HepG2 (cell line): ENCODE results near the gene DNAJC7. TPM values are rescaled to one million over a fixed set of nuclear protein-coding genes. Genes with fewer than 3 reads are reported as not detected.

ENCODE experiments used
- ATAC-seq: fragments of 200-7000 bp; cut with Tn5 transposase; 3 replicates; pipeline ENCODE4 v1.9.1; 2020; ENCODE audit warnings: mild to moderate bottlenecking, moderate library complexity
- BruUV-seq: library from RNA; stranded (reverse); fragments of 400-500 nt; replicated peaks from 2 replicates; lab custom pipeline; 2021; lab: Mats Ljungman, UMichigan
- CTCF ChIA-PET: fragments of 300-600 bp; formaldehyde crosslinking; extraction: SDS; loops from one replicate; lab custom pipeline; 2021; ENCODE audit warnings: low total read pairs, inconsistent platforms, low intra/inter-chr PET ratio; lab: Yijun Ruan, JAX
- POLR2A ChIA-PET: fragments of 350-600 bp; sonication (Branson Sonifier 250); formaldehyde crosslinking; loops from one replicate; lab custom pipeline; 2020; ENCODE audit warnings: antibody characterized with exemption, inconsistent platforms; lab: Yijun Ruan, JAX
- DNase-seq: peaks from one replicate; pipeline ENCODE4 v3.0.0-alpha.2; 2015; ENCODE audit warnings: low spot score
- FAIRE-seq: peaks from 3 replicates; lab custom pipeline; 2011; peaks lifted over from hg19 to GRCh38; lab: Jason Lieb, UNC
- H2AFZ ChIP-seq: one replicate; pipeline ENCODE4 v1.6.1; 2011; ENCODE audit warnings: low read length, inconsistent platforms
- H3K27ac ChIP-seq: fragments of 300-600 bp; 3 replicates; pipeline ENCODE4 v1.8.0; 2011; ENCODE audit warnings: mixed run types, mild to moderate bottlenecking, mixed read lengths, low read length, inconsistent platforms; ENCODE audit not compliant: insufficient read depth; ENCODE audit errors: extremely low read length
- H3K27me3 ChIP-seq, 2 experiments: fragments of 200-600 bp in 1 of 2; 2 replicates in 1 of 2; 3 replicates in 1 of 2; pipeline versions ENCODE4 v1.6.0 to v1.8.0; 2011; ENCODE audit warnings: low read length in 2 of 2, mild to moderate bottlenecking in 2 of 2, moderate library complexity in 2 of 2, inconsistent platforms in 1 of 2; ENCODE audit not compliant: insufficient read depth in 2 of 2, control insufficient read depth in 1 of 2
- H3K36me3 ChIP-seq, 2 experiments: fragments of 200-600 bp in 1 of 2; replicated peaks in 1 of 2; 2 replicates in 1 of 2; 3 replicates in 1 of 2; pipeline versions ENCODE4 v1.5.1 to v1.8.0; 2011; ENCODE audit warnings: low read length in 2 of 2, inconsistent platforms in 1 of 2; ENCODE audit not compliant: insufficient read depth in 2 of 2, control insufficient read depth in 1 of 2
- H3K4me1 ChIP-seq: 2 replicates; pipeline ENCODE4 v1.5.1; 2012; ENCODE audit warnings: low read length, inconsistent platforms; ENCODE audit not compliant: insufficient read depth
- H3K4me2 ChIP-seq: 2 replicates; pipeline ENCODE4 v1.6.0; 2011; ENCODE audit warnings: low read depth, low read length, inconsistent platforms
- H3K4me3 ChIP-seq, 3 experiments: fragments of 200-600 bp in 1 of 3; sonication (generic), shearing (Covaris generic) in 1 of 3; replicated peaks in 1 of 3; 2 replicates each; pipeline ENCODE4 v1.5.1; 2011 to 2016; ENCODE audit warnings: low read length in 3 of 3, inconsistent platforms in 2 of 3, low read depth in 2 of 3, mild to moderate bottlenecking in 2 of 3, control low read depth in 1 of 3, mixed read lengths in 1 of 3; ENCODE audit not compliant: insufficient read depth in 1 of 3
- H3K79me2 ChIP-seq: one replicate; pipeline ENCODE4 v1.6.1; 2011; ENCODE audit warnings: low read length, inconsistent platforms; ENCODE audit not compliant: insufficient read depth
- H3K9ac ChIP-seq: 2 replicates; pipeline ENCODE4 v1.6.0; 2011; ENCODE audit warnings: mild to moderate bottlenecking, low read depth, low read length, inconsistent platforms; ENCODE audit not compliant: insufficient read depth
- H3K9me3 ChIP-seq: 2 replicates; pipeline ENCODE4 v1.5.1; 2012; ENCODE audit warnings: mild to moderate bottlenecking, low read length
- H4K20me1 ChIP-seq: 2 replicates; pipeline ENCODE4 v1.6.0; 2011; ENCODE audit warnings: inconsistent platforms, mild to moderate bottlenecking, low read length, moderate library complexity; ENCODE audit not compliant: insufficient read depth
- ADNP ChIP-seq: sonication (generic); formaldehyde crosslinking; IDR thresholded peaks from 2 replicates; pipeline ENCODE4 v1.4.0; 2020; ENCODE audit warnings: missing genetic modification reagents
- ATF7 ChIP-seq, 2 experiments: fragments of 450-650 bp in 1 of 2; sonication (generic) in 1 of 2; formaldehyde crosslinking in 1 of 2; IDR thresholded peaks; 2 replicates each; pipeline versions ENCODE4 v1.4.0 to v1.6.1; 2016 to 2020; ENCODE audit warnings: antibody characterized with exemption in 1 of 2, mild to moderate bottlenecking in 1 of 2, missing genetic modification reagents in 1 of 2
- FOXO1 ChIP-seq: sonication (generic); formaldehyde crosslinking; IDR thresholded peaks from 2 replicates; pipeline ENCODE4 v1.4.0; 2020; ENCODE audit warnings: missing genetic modification reagents
- MIXL1 ChIP-seq: IDR thresholded peaks from 2 replicates; pipeline ENCODE4 v1.6.1; 2016
- PAX8 ChIP-seq: sonication (generic); formaldehyde crosslinking; IDR thresholded peaks from 2 replicates; pipeline ENCODE4 v1.8.0; 2022; ENCODE audit warnings: mild to moderate bottlenecking, missing genetic modification reagents, borderline replicate concordance
- ZFP41 ChIP-seq: sonication (generic); formaldehyde crosslinking; IDR thresholded peaks from 2 replicates; pipeline ENCODE4 v1.4.0; 2020; ENCODE audit warnings: mild to moderate bottlenecking, missing genetic modification reagents, borderline replicate concordance
- ZNF331 ChIP-seq: sonication (generic); formaldehyde crosslinking; IDR thresholded peaks from 2 replicates; pipeline ENCODE4 v1.4.0; 2020; ENCODE audit warnings: missing genetic modification reagents
- WGBS: methylation state at CpG from one replicate; pipeline ENCODE4 v1.1.6; 2017; ENCODE audit warnings: low lambda C conversion rate; 5-methylcytosine and 5-hydroxymethylcytosine counted together
- in situ Hi-C: cut with HindIII; loops from 2 replicates; pipeline ENCODE4 v1.10.0; 2017; ENCODE audit warnings: low pct_unique_long_range_greater_than_20kb; ENCODE audit not compliant: extremely low pct_ligation_motif_present
- intact Hi-C: fragments of 100-400 bp; cut with micrococcal nuclease; formaldehyde crosslinking; loops from one replicate; pipeline ENCODE4 v1.10.0; 2022; ENCODE audit not compliant: unreplicated experiment
- polyA plus RNA-seq, 8 experiments: library from polyadenylated mRNA; depleted of rRNA in 3 of 8; stranded (reverse) in 7 of 8; unstranded in 1 of 8; fragments of >200 nt; fragmentation: Illumina TruSeq in 4 of 8; extraction: Trizol in 4 of 8; gene quantifications; 2 replicates each; pipeline versions ENCODE4 v1.2.1 to v1.2.3, GENCODE V29; 2011 to 2016; ENCODE audit warnings: low read depth in 4 of 8, missing spikeins in 1 of 8, mixed read lengths in 1 of 8; ENCODE audit not compliant: insufficient read depth in 1 of 8
- total RNA-seq, 5 experiments: library from RNA; depleted of rRNA; stranded (reverse); fragments of >200 nt; fragmentation: Illumina TruSeq; extraction: Trizol; gene quantifications; 2 replicates each; pipeline ENCODE4 v1.2.3, GENCODE V29; 2016; ENCODE audit warnings: low read depth in 1 of 5
- TF ChIP-seq, protein P1 (sequence below): sonication (generic); formaldehyde crosslinking; IDR thresholded peaks from 2 replicates; pipeline ENCODE4 v1.4.0; 2020; ENCODE audit warnings: mild to moderate bottlenecking, missing genetic modification reagents
- TF ChIP-seq, protein P2 (sequence below): sonication (generic); formaldehyde crosslinking; IDR thresholded peaks from 2 replicates; pipeline ENCODE4 v1.4.0; 2020; ENCODE audit warnings: missing genetic modification reagents
- TF ChIP-seq, protein P3 (sequence below): sonication (generic); formaldehyde crosslinking; IDR thresholded peaks from 2 replicates; pipeline ENCODE4 v1.5.0; 2020; ENCODE audit warnings: mild to moderate bottlenecking, missing genetic modification reagents, moderate library complexity

Gene DNAJC7
- total and polyA plus RNA-seq, 2 of the 13 experiments (the other 11 are each of a cell fraction or from before 2014, with no cell fraction given), result 47.7 to 132 TPM

DNA sequence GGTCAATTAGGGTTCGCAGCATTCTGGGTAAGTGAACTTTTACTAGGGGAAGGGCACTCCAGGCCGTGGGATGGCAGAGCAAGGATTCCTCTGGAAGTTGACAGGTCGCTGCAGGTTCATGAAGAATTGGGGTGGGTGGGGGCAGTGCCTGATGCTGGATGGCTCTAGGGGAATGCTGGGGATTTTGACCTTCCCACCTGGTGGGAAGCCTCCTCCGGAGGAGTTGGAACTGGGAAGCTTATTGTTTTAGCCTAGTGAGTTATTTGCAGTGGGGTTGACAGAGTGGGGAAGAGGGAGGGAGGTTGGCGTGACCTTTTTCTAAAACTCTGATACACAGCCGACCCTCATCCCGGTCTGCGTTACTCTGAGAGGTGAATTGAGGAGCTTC lies 33.8 kb upstream of the DNAJC7 start (continued):
- TF ChIP-seq, protein P1, sequence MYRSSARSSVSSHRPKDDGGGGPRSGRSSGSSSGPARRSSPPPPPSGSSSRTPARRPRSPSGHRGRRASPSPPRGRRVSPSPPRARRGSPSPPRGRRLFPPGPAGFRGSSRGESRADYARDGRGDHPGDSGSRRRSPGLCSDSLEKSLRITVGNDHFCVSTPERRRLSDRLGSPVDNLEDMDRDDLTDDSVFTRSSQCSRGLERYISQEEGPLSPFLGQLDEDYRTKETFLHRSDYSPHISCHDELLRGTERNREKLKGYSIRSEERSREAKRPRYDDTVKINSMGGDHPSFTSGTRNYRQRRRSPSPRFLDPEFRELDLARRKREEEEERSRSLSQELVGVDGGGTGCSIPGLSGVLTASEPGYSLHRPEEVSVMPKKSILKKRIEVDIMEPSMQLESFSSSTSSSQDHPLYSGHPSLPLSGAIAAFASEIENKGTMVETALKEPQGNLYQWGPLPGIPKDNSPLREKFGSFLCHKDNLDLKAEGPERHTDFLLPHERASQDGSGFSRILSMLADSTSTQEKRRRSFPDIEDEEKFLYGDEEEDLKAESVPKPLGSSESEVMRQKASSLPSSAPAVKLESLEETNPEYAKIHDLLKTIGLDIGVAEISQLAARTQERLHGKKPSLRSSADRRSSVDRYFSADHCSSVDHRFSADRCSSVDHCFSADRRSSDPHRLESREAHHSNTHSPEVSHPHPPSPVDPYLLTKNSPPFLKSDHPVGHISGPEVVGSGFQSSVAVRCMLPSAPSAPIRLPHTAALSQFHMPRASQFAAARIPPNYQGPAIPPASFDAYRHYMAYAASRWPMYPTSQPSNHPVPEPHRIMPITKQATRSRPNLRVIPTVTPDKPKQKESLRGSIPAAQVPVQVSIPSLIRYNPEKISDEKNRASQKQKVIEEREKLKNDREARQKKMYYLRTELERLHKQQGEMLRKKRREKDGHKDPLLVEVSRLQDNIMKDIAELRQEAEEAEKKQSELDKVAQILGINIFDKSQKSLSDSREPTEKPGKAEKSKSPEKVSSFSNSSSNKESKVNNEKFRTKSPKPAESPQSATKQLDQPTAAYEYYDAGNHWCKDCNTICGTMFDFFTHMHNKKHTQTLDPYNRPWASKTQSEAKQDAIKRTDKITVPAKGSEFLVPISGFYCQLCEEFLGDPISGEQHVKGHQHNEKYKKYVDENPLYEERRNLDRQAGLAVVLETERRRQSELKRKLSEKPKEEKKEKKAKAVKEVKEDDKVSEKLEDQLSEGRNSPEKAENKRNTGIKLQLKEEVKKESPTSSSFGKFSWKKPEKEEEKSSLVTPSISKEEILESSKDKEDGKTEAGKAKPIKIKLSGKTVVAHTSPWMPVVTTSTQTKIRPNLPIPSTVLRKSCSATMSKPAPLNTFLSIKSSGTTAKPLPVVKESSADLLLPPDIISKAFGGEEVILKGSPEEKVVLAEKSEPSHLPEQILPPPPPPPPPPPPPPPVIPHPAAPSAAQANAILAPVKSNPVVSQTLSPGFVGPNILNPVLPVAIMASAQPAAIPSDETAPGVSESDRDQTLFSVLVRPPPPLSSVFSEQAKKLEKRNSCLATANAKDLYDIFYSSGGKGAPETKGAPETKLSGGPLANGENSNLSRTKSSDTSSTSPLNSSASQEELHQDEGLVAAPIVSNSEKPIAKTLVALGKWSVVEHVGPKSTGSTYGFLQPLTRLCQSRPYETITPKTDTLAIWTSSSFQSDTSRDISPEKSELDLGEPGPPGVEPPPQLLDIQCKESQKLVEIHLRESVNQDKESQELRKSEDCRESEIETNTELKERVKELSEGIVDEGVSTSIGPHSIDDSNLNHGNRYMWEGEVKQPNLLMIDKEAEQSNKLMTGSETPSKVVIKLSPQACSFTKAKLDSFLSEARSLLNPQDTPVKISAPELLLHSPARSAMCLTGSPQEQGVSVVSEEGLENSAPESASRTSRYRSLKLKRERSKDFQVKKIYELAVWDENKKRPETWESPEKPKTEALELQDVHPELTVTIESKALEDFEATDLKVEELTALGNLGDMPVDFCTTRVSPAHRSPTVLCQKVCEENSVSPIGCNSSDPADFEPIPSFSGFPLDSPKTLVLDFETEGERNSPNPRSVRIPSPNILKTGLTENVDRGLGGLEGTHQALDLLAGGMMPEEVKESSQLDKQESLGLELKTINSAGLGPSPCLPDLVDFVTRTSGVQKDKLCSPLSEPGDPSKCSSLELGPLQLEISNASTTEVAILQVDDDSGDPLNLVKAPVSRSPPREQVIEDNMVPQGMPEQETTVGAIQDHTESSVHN (CRISPR knock-in tag), result no peak

DNA sequence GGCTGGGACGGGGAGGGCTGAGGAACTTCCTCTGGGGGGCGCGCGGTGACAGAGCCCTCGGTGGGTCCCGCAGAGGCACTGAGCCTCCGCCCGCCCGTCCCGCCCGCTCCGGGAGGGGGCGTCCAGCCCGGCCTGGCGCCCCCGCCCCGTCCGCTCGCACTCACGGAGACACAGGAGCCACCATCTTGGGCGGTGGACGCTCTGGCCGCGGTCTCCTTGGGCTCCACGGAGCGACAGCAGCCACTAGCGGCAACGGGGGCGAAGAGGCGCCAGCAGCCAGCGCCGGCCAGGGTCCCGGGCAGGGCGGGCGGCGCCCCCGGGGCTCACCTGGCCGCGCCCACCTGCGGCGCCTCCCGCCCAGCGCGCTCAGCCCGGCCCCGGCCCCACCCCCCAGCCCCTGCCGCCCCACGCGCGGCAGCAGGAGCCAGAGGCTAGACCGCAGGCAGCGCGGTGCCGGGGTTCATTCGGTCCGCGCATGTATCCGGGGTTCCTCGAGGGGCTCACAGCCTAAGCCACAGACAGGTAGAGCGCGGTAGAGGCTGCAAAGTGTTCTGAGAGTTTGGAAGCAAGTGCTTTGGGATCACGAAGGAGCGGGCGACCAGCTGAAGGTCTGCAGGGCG lies 33.3 kb upstream of the DNAJC7 start, which contains the start of gene C17orf113:
Gene C17orf113 (minus strand): TSS at position 209 of the 620 bp plus-strand sequence. CDS start 7,225 bp downstream, outside the sequence.
- Histone ChIP-seq H3K4me3 (peak within 1 kb of the TSS; percentile 64 to 88 (median 67)), H2AFZ (peak within 1 kb of the TSS; percentile 91), H3K9ac (peak within 1 kb of the TSS; percentile 63), H3K36me3 (no peaks in the 10 kb centered on the region), H3K27me3 (no peaks in the 10 kb centered on the region; a peak in 1 of 5 replicates), H4K20me1 (no peaks in the 10 kb centered on the region), H3K9me3 (no peaks in the 10 kb centered on the region), H3K79me2 (no peaks in the 10 kb centered on the region), H3K4me2 (peak within 1 kb of the TSS; percentile 98), H3K4me1 (peaks cover 51% of the 10 kb centered on the region), H3K27ac (no peak within 1 kb of the TSS)
- in situ Hi-C loops, result no loop called here
- ATAC-seq (peak; percentile 86), DNase-seq (peak; percentile 51), FAIRE-seq (no peak)
- CTCF ChIA-PET, result interaction anchor here (1.5 kb wide), 2 partner anchors 24 to 67 kb away, joined by 4 to 5 read pairs; no protein-coding TSS in a partner anchor
- 4% methylated on average over 23 of the region's 65 CpGs for WGBS
- intact Hi-C loops, result no loop called here
- POLR2A ChIA-PET, result interaction anchor here (0.7 to 1.4 kb wide), 6 partner anchors 19 to 92 kb away, joined by 3 to 8 read pairs (median 3); partner anchors contain the start of genes DNAJC7 and KAT2A
- BruUV-seq, result no TSS peak
- TF ChIP-seq, protein P2, sequence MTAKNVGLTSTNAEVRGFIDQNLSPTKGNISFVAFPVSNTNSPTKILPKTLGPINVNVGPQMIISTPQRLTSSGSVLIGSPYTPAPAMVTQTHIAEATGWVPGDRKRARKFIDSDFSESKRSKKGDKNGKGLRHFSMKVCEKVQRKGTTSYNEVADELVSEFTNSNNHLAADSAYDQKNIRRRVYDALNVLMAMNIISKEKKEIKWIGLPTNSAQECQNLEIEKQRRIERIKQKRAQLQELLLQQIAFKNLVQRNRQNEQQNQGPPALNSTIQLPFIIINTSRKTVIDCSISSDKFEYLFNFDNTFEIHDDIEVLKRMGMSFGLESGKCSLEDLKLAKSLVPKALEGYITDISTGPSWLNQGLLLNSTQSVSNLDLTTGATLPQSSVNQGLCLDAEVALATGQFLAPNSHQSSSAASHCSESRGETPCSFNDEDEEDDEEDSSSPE (CRISPR knock-in tag), result peak; percentile 43
- TF ChIP-seq ZFP41 (CRISPR knock-in tag), result 0 out of 2 replicates have a peak, but pooled peaks have one; percentile 30
- no peak for TF ChIP-seq ATF7 (IDR thresholded peaks at IDR 0.05)
- TF ChIP-seq ATF7 (CRISPR knock-in tag; IDR thresholded peaks at IDR 0.05), result 0 out of 2 replicates have a peak, but pooled peaks have one; percentile 7
- TF ChIP-seq ADNP (CRISPR knock-in tag), result no peak
- TF ChIP-seq MIXL1 (CRISPR knock-in tag), result 0 out of 2 replicates have a peak, but pooled peaks have one; percentile 10
- TF ChIP-seq ZNF331 (CRISPR knock-in tag), result peak; percentile 53
- TF ChIP-seq, protein P3, sequence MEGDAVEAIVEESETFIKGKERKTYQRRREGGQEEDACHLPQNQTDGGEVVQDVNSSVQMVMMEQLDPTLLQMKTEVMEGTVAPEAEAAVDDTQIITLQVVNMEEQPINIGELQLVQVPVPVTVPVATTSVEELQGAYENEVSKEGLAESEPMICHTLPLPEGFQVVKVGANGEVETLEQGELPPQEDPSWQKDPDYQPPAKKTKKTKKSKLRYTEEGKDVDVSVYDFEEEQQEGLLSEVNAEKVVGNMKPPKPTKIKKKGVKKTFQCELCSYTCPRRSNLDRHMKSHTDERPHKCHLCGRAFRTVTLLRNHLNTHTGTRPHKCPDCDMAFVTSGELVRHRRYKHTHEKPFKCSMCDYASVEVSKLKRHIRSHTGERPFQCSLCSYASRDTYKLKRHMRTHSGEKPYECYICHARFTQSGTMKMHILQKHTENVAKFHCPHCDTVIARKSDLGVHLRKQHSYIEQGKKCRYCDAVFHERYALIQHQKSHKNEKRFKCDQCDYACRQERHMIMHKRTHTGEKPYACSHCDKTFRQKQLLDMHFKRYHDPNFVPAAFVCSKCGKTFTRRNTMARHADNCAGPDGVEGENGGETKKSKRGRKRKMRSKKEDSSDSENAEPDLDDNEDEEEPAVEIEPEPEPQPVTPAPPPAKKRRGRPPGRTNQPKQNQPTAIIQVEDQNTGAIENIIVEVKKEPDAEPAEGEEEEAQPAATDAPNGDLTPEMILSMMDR (CRISPR knock-in tag), result peak; percentile 77
- peak; percentile 85; the same call in 1 of the 2 replicates for TF ChIP-seq PAX8 (CRISPR knock-in tag)
- 0 out of 2 replicates have a peak, but pooled peaks have one; percentile 28 for TF ChIP-seq FOXO1 (CRISPR knock-in tag)
